ENCODE data around the gene HMG20A.

Gene HMG20A

GRCh38 chr15:77430213-77430612 lies 9.5 kb downstream of the HMG20A start:
- Histone ChIP-seq H3K4me3 (ENCODE audit: low read length, poor library complexity, severe bottlenecking) (no peak overlapping the region), H3K79me2 (ENCODE audit: insufficient read depth, low read length) (peaks cover 52% of the 10 kb centered on the region), H3K4me1 (ENCODE audit: insufficient read depth, low read length, poor library complexity, severe bottlenecking) (peaks cover 17% of the 10 kb centered on the region), H3K9me2 (replicated peaks; ENCODE audit: low read depth, low read length) (no peaks in the 10 kb centered on the region), H3K4me2 (ENCODE audit: low read depth, low read length, poor library complexity, severe bottlenecking) (peak overlapping the region; percentile 26), H2AFZ (ENCODE audit: low read length) (no peak overlapping the region), H3F3A (ENCODE audit: low read depth) (no peaks in the 10 kb centered on the region), H3K9ac (ENCODE audit: low read depth, low read length, poor library complexity, severe bottlenecking) (no peak overlapping the region), H4K20me1 (ENCODE audit: insufficient read depth, low read length, poor library complexity, severe bottlenecking) (peaks cover 49% of the 10 kb centered on the region), H3K9me3 (ENCODE audit: insufficient read depth, low read depth, low read length) (no peaks in the 10 kb centered on the region), H3K27me3 (ENCODE audit: insufficient read depth, low read length, poor library complexity, severe bottlenecking) (no peaks in the 10 kb centered on the region), H3K36me3 (ENCODE audit: insufficient read depth, low read length) (no peaks in the 10 kb centered on the region)
- TF ChIP-seq CTCF (conservative IDR thresholded peaks at IDR 0.05; ENCODE audit: low read length) (no peak), EZH2phosphoT487 (IDR thresholded peaks at IDR 0.05; ENCODE audit: borderline replicate concordance) (no peak)

GRCh38 chr15:77430652-77431051 lies 10.0 kb downstream of the HMG20A start:
- peaks cover 45% of the 10 kb centered on the region for H4K20me1 ChIP-seq (ENCODE audit: insufficient read depth, low read length, poor library complexity, severe bottlenecking)
- H2AFZ ChIP-seq (ENCODE audit: low read length), result no peak overlapping the region
- peaks cover 13% of the 10 kb centered on the region for H3K4me1 ChIP-seq (ENCODE audit: insufficient read depth, low read length, poor library complexity, severe bottlenecking)
- peaks cover 48% of the 10 kb centered on the region for H3K79me2 ChIP-seq (ENCODE audit: insufficient read depth, low read length)
- no peaks in the 10 kb centered on the region for H3F3A ChIP-seq (ENCODE audit: low read depth)
- peak overlapping the region; percentile 26 for H3K4me2 ChIP-seq (ENCODE audit: low read depth, low read length, poor library complexity, severe bottlenecking)
- no peaks in the 10 kb centered on the region for H3K27me3 ChIP-seq (ENCODE audit: insufficient read depth, low read length, poor library complexity, severe bottlenecking)
- TF ChIP-seq CTCF (conservative IDR thresholded peaks at IDR 0.05; ENCODE audit: low read length) (no peak), EZH2phosphoT487 (IDR thresholded peaks at IDR 0.05; ENCODE audit: borderline replicate concordance) (no peak)
- no peaks in the 10 kb centered on the region for H3K9me3 ChIP-seq (ENCODE audit: insufficient read depth, low read depth, low read length)
- no peak overlapping the region for H3K4me3 ChIP-seq (ENCODE audit: low read length, poor library complexity, severe bottlenecking)
- no peak overlapping the region for H3K9ac ChIP-seq (ENCODE audit: low read depth, low read length, poor library complexity, severe bottlenecking)
- H3K9me2 ChIP-seq (replicated peaks; ENCODE audit: low read depth, low read length), result no peaks in the 10 kb centered on the region
- no peaks in the 10 kb centered on the region for H3K36me3 ChIP-seq (ENCODE audit: insufficient read depth, low read length)

GRCh38 chr15:77436822-77437221 lies 16.1 kb downstream of the HMG20A start:
- H2AFZ ChIP-seq (ENCODE audit: low read length), result no peak overlapping the region

More at GRCh38 chr15:77436822-77437221, 16.1 kb downstream of the HMG20A start:
- Histone ChIP-seq H3K9ac (ENCODE audit: low read depth, low read length, poor library complexity, severe bottlenecking) (no peak overlapping the region), H3K9me2 (replicated peaks; ENCODE audit: low read depth, low read length) (no peaks in the 10 kb centered on the region), H4K20me1 (ENCODE audit: insufficient read depth, low read length, poor library complexity, severe bottlenecking) (peaks cover 13% of the 10 kb centered on the region), H3F3A (ENCODE audit: low read depth) (no peaks in the 10 kb centered on the region), H3K4me1 (ENCODE audit: insufficient read depth, low read length, poor library complexity, severe bottlenecking) (peaks cover 4% of the 10 kb centered on the region), H3K4me3 (ENCODE audit: low read length, poor library complexity, severe bottlenecking) (no peak overlapping the region), H3K9me3 (ENCODE audit: insufficient read depth, low read depth, low read length) (no peaks in the 10 kb centered on the region), H3K79me2 (ENCODE audit: insufficient read depth, low read length) (peaks cover 22% of the 10 kb centered on the region), H3K27me3 (ENCODE audit: insufficient read depth, low read length, poor library complexity, severe bottlenecking) (no peaks in the 10 kb centered on the region), H3K4me2 (ENCODE audit: low read depth, low read length, poor library complexity, severe bottlenecking) (no peak overlapping the region), H3K36me3 (ENCODE audit: insufficient read depth, low read length) (no peaks in the 10 kb centered on the region)
- TF ChIP-seq EZH2phosphoT487 (IDR thresholded peaks at IDR 0.05; ENCODE audit: borderline replicate concordance) (no peak), CTCF (conservative IDR thresholded peaks at IDR 0.05; ENCODE audit: low read length) (no peak)
